ENCODE results near the gene VGF.

- TF ChIP-seq CTCF (IDR thresholded peaks at IDR 0.05) (no peak), POLR2A (IDR thresholded peaks at IDR 0.05) (no peak)
Observed at GRCh38 chr7:101200504-101200861, 35.1 kb upstream of the VGF start.
